SK-N-SH (cell line): ENCODE measurements around the gene SDK1. TPM values are rescaled to one million over a fixed set of nuclear protein-coding genes. Genes with fewer than 3 reads are reported as not detected.

ENCODE experiments used
- CTCF ChIA-PET: fragments of 300-600, 350-600 bp; formaldehyde crosslinking; extraction: SDS; loops from one replicate; lab custom pipeline; 2021; lab: Yijun Ruan, JAX
- POLR2A ChIA-PET: fragments of 350-600 bp; sonication (Branson Sonifier 250); formaldehyde crosslinking; extraction: SDS; loops from one replicate; lab custom pipeline; 2020; ENCODE audit warnings: antibody characterized with exemption, inconsistent platforms; lab: Yijun Ruan, JAX
- DNase-seq: peaks from one replicate; pipeline ENCODE4 v3.0.0; 2012
- H2AFZ ChIP-seq: fragments of 200-600 bp; sonication (generic); 2 replicates; pipeline ENCODE4 v1.8.1; 2016; ENCODE audit warnings: antibody characterized with exemption, mild to moderate bottlenecking, low read depth
- H3F3A ChIP-seq: fragments of 200-600 bp; sonication (generic); replicated peaks from 2 replicates; pipeline ENCODE3; 2016; ENCODE audit warnings: antibody characterized with exemption, mild to moderate bottlenecking; ENCODE audit not compliant: insufficient read depth
- H3K27ac ChIP-seq, 2 experiments: fragments of 200-500 bp in 1 of 2; fragments of 200-600 bp in 1 of 2; sonication (Bioruptor generic) in 1 of 2; sonication (generic), shearing (Covaris generic) in 1 of 2; 2 replicates each; pipeline versions ENCODE4 v1.5.1 to v1.6.1; 2014 to 2016; ENCODE audit warnings: low read depth in 2 of 2, inconsistent platforms in 1 of 2, low read length in 1 of 2, mild to moderate bottlenecking in 1 of 2, mixed read lengths in 1 of 2
- H3K27me3 ChIP-seq: fragments of 200-600 bp; sonication (generic), shearing (Covaris generic); 2 replicates; pipeline ENCODE4 v1.6.1; 2016; ENCODE audit warnings: mixed run types; ENCODE audit not compliant: insufficient read depth
- H3K36me3 ChIP-seq, 2 experiments: fragments of 200-500 bp in 1 of 2; fragments of 200-600 bp in 1 of 2; sonication (Bioruptor generic) in 1 of 2; sonication (generic) in 1 of 2; replicated peaks in 1 of 2; 2 replicates each; pipeline versions ENCODE3 to v1.5.1; 2014 to 2016; ENCODE audit warnings: low read length in 1 of 2, mild to moderate bottlenecking in 1 of 2; ENCODE audit not compliant: insufficient read depth in 2 of 2, control insufficient read depth in 1 of 2
- H3K4me1 ChIP-seq, 2 experiments: fragments of 200-500 bp in 1 of 2; fragments of 200-600 bp in 1 of 2; sonication (Bioruptor generic) in 1 of 2; sonication (generic), shearing (Covaris generic) in 1 of 2; 2 replicates each; pipeline versions ENCODE4 v1.5.1 to v1.6.1; 2014 to 2016; ENCODE audit warnings: low read depth in 1 of 2, low read length in 1 of 2, mixed run types in 1 of 2; ENCODE audit not compliant: insufficient read depth in 2 of 2, control insufficient read depth in 1 of 2
- H3K4me2 ChIP-seq: fragments of 200-600 bp; sonication (generic), shearing (Covaris generic); 2 replicates; pipeline ENCODE4 v1.6.1; 2017; ENCODE audit warnings: mixed run types
- H3K4me3 ChIP-seq, 2 experiments: fragments of 200-500 bp in 1 of 2; fragments of 200-600 bp in 1 of 2; sonication (Bioruptor generic) in 1 of 2; sonication (generic), shearing (Covaris generic) in 1 of 2; 2 replicates each; pipeline versions ENCODE4 v1.5.1 to v1.8.1; 2014 to 2016; ENCODE audit warnings: low read depth in 2 of 2, inconsistent platforms in 1 of 2, low read length in 1 of 2, mild to moderate bottlenecking in 1 of 2, mixed read lengths in 1 of 2, moderate library complexity in 1 of 2
- H3K79me2 ChIP-seq: fragments of 200-600 bp; sonication (generic); 2 replicates; pipeline ENCODE4 v1.8.1; 2017; ENCODE audit warnings: mild to moderate bottlenecking; ENCODE audit not compliant: insufficient read depth
- H3K9ac ChIP-seq: fragments of 200-600 bp; sonication (generic); 2 replicates; pipeline ENCODE4 v1.6.1; 2017; ENCODE audit warnings: mixed run types
- H3K9me2 ChIP-seq: fragments of 200-600 bp; sonication (generic); 2 replicates; pipeline ENCODE4 v1.6.1; 2017; ENCODE audit warnings: mixed run types
- H3K9me3 ChIP-seq: fragments of 200-600 bp; sonication (generic); 2 replicates; pipeline ENCODE4 v1.6.1; 2017; ENCODE audit warnings: mixed run types, mild to moderate bottlenecking, moderate library complexity
- H4K20me1 ChIP-seq: fragments of 200-600 bp; sonication (generic); 2 replicates; pipeline ENCODE4 v1.6.1; 2017; ENCODE audit warnings: mild to moderate bottlenecking, mixed run types; ENCODE audit not compliant: insufficient read depth
- CHD2 ChIP-seq: fragments of 150-350 bp; IDR thresholded peaks from 2 replicates; pipeline ENCODE4 v1.6.1; 2018; ENCODE audit warnings: low read length; ENCODE audit not compliant: partially characterized antibody
- CTCF ChIP-seq: fragments of 200-600 bp; sonication (generic); IDR thresholded peaks from 2 replicates; pipeline ENCODE4 v1.6.1; 2017; ENCODE audit warnings: antibody characterized with exemption, mild to moderate bottlenecking, moderate library complexity
- ELF1 ChIP-seq: IDR thresholded peaks from 2 replicates; pipeline ENCODE4 v1.4.0; 2012
- FOSL2 ChIP-seq: IDR thresholded peaks from 2 replicates; pipeline ENCODE4 v1.4.0; 2012; ENCODE audit warnings: low read depth, mild to moderate bottlenecking, moderate library complexity, borderline replicate concordance
- FOXJ3 ChIP-seq: sonication (generic); formaldehyde crosslinking; IDR thresholded peaks from 2 replicates; pipeline ENCODE4 v1.5.1; 2020; ENCODE audit warnings: mild to moderate bottlenecking, missing genetic modification reagents
- GABPA ChIP-seq: IDR thresholded peaks from 2 replicates; pipeline ENCODE4 v1.4.0; 2012; ENCODE audit warnings: low read depth, mild to moderate bottlenecking
- NFIC ChIP-seq: IDR thresholded peaks from 2 replicates; pipeline ENCODE4 v1.4.0; 2012; ENCODE audit warnings: borderline replicate concordance
- POLR2AphosphoS5 ChIP-seq: IDR thresholded peaks from 2 replicates; pipeline ENCODE4 v1.6.1; 2012; ENCODE audit warnings: low read depth, low read length
- RAD21 ChIP-seq: IDR thresholded peaks from 2 replicates; pipeline ENCODE4 v1.6.1; 2012; ENCODE audit warnings: mild to moderate bottlenecking, low read length
- RCOR1 ChIP-seq: fragments of 150-350 bp; IDR thresholded peaks from 2 replicates; pipeline ENCODE4 v1.6.1; 2017; ENCODE audit warnings: antibody characterized with exemption, low read length
- REST ChIP-seq: IDR thresholded peaks from 2 replicates; pipeline ENCODE4 v1.6.1; 2012; ENCODE audit warnings: mild to moderate bottlenecking, low read depth, low read length, moderate library complexity
- RFX5 ChIP-seq: IDR thresholded peaks from 2 replicates; pipeline ENCODE4 v1.6.1; 2012; ENCODE audit warnings: mild to moderate bottlenecking, improper control_type of control experiment, low read length
- RXRA ChIP-seq: IDR thresholded peaks from 2 replicates; pipeline ENCODE4 v1.4.0; 2012; ENCODE audit warnings: low read depth, mild to moderate bottlenecking, borderline replicate concordance
- SIN3A ChIP-seq: IDR thresholded peaks from 2 replicates; pipeline ENCODE4 v1.6.1; 2012; ENCODE audit warnings: low read depth, mild to moderate bottlenecking, low read length, moderate library complexity, borderline replicate concordance
- TAF1 ChIP-seq: IDR thresholded peaks from 2 replicates; pipeline ENCODE4 v1.6.1; 2012; ENCODE audit warnings: low read depth, mild to moderate bottlenecking, low read length, moderate library complexity, borderline replicate concordance
- TCF12 ChIP-seq: IDR thresholded peaks from 2 replicates; pipeline ENCODE4 v1.4.0; 2012
- TEAD4 ChIP-seq: IDR thresholded peaks from 2 replicates; pipeline ENCODE4 v1.4.0; 2012; ENCODE audit warnings: mild to moderate bottlenecking, borderline replicate concordance; ENCODE audit not compliant: insufficient read depth
- YY1 ChIP-seq: IDR thresholded peaks from 2 replicates; pipeline ENCODE4 v1.4.0; 2012; ENCODE audit warnings: low read depth, mild to moderate bottlenecking
- WGBS: methylation state at CpG from one replicate; pipeline ENCODE4 v1.1.6; 2017; ENCODE audit warnings: low lambda C conversion rate; 5-methylcytosine and 5-hydroxymethylcytosine counted together
- polyA plus RNA-seq, 3 experiments: library from polyadenylated mRNA; depleted of rRNA; stranded (reverse); fragments of >200 nt; gene quantifications; 2 replicates each; pipeline ENCODE4 v1.2.3, GENCODE V29; 2012
- TF ChIP-seq, protein P1 (sequence below): IDR thresholded peaks from 2 replicates; pipeline ENCODE4 v1.4.0; 2012; ENCODE audit warnings: low read depth
- TF ChIP-seq, protein P2 (sequence below): IDR thresholded peaks from 2 replicates; pipeline ENCODE4 v1.4.0; 2012; ENCODE audit warnings: low read depth, borderline replicate concordance

Gene SDK1
- polyA plus RNA-seq, 1 of the 3 experiments (the other 2 are of a cell fraction): 1.2 TPM

DNA sequence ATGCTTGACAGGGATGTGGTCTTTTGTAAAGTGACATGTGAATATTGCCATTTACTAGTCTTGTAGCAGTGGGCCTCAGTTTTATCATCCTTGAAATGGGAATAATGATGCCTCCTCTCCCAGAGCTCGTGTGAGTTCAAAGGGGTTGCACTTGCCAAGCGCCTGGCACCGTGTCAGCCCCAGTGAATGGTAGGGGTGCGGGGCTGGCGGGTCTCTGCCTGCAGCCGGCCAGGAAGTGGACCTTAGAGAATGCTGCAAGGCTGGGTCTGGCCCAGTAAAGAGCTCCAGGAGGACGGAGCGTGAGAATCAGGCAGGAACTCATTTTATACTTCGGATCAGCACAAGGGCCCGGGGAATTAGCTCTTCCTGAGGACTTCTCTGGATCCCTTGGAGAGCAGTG is 856.6 kb downstream of the SDK1 start (continued):
- TF ChIP-seq REST: no peak
- TF ChIP-seq RAD21: no peak
- no peak for TF ChIP-seq RXRA
- no peak for TF ChIP-seq NFIC

DNA sequence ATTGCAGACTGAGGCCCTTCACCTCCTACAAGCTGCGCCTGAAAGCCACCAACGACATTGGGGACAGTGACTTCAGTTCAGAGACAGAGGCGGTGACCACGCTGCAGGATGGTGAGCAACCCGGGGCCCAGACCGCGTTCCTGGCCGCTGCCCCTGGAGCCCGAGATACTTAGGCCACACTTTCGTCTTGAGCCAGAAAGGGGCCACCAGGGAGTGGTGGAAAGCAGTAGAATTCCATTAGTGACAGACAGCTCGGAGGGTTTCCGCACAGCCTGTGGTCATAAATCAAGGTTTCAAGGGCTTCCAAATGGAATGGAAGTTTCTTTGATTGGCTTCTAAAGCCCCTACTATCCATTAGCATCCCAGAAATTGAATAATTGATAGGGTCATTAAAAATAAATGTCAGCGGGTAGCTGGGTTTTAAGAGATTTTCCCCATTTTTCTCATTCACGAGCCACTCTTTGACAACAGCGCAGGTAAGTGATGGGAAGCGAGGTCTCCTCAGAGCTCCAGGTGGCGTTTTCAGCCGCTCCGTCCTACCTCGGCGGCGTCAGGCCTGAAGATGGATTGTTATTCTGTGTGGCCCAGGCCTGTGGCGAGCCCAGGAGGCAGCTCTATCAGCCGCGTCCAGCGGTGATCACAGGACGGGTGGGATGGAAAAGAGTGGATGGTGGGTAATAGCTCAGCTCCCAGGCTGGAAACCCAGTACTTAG is 857.5 kb downstream of the SDK1 start:
- no peaks in the 10 kb centered on the region for H3K9me2 ChIP-seq
- DNase-seq: no peak
- no peaks in the 10 kb centered on the region for H3F3A ChIP-seq
- no peaks in the 10 kb centered on the region for H3K9me3 ChIP-seq
- CTCF ChIA-PET: interaction anchor here (1.0 to 1.7 kb wide), 3 partner anchors 10 to 14 kb away, joined by 4 to 7 read pairs (median 6); no protein-coding TSS in a partner anchor
- H3K4me2 ChIP-seq: no peak overlapping the region
- H3K4me3 ChIP-seq: no peak overlapping the region
- H3K27ac ChIP-seq: no peak overlapping the region
- POLR2A ChIA-PET: interaction anchor here (1.4 kb wide), 1 partner anchor 14 kb away, joined by 4 read pairs; no protein-coding TSS in a partner anchor
- no peaks in the 10 kb centered on the region for H3K27me3 ChIP-seq
- peaks cover 0 to 39% of the 10 kb centered on the region in 2 experiments; a peak in 1 of 4 replicates for H3K4me1 ChIP-seq
- H2AFZ ChIP-seq: no peak overlapping the region
- H3K9ac ChIP-seq: no peak overlapping the region
- WGBS: 78% methylated on average over 27 of the region's 27 CpGs
- no peaks in the 10 kb centered on the region for H4K20me1 ChIP-seq
- no peaks in the 10 kb centered on the region for H3K79me2 ChIP-seq
- H3K36me3 ChIP-seq: no peaks in the 10 kb centered on the region
- TF ChIP-seq SIN3A (no peak), CTCF (no peak), RCOR1 (no peak), RAD21 (no peak), NFIC (no peak), RFX5 (no peak), GABPA (no peak), TEAD4 (no peak), FOSL2 (no peak), POLR2AphosphoS5 (no peak), TAF1 (no peak), ELF1 (no peak), TCF12 (no peak), FOXJ3 (CRISPR knock-in tag) (no peak), YY1 (no peak), CHD2 (no peak)
- TF ChIP-seq, protein P1, sequence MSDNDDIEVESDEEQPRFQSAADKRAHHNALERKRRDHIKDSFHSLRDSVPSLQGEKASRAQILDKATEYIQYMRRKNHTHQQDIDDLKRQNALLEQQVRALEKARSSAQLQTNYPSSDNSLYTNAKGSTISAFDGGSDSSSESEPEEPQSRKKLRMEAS: no peak
- TF ChIP-seq, protein P2, sequence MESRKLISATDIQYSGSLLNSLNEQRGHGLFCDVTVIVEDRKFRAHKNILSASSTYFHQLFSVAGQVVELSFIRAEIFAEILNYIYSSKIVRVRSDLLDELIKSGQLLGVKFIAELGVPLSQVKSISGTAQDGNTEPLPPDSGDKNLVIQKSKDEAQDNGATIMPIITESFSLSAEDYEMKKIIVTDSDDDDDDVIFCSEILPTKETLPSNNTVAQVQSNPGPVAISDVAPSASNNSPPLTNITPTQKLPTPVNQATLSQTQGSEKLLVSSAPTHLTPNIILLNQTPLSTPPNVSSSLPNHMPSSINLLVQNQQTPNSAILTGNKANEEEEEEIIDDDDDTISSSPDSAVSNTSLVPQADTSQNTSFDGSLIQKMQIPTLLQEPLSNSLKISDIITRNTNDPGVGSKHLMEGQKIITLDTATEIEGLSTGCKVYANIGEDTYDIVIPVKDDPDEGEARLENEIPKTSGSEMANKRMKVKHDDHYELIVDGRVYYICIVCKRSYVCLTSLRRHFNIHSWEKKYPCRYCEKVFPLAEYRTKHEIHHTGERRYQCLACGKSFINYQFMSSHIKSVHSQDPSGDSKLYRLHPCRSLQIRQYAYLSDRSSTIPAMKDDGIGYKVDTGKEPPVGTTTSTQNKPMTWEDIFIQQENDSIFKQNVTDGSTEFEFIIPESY: no peak
